Liver (tissue), 3 donors: ENCODE results near the gene KRT4.

Experiments used
- FOXA1 ChIP-seq: IDR thresholded peaks from 2 replicates; pipeline ENCODE4 v1.6.1; 2016; ENCODE audit warnings: antibody characterized with exemption
- JUND ChIP-seq, 2 donors: IDR thresholded peaks; 2 replicates each; pipeline ENCODE4 v1.6.1; 2016; ENCODE audit warnings: antibody characterized with exemption in 2 of 2
- MAX ChIP-seq: IDR thresholded peaks from 2 replicates; pipeline ENCODE4 v1.6.1; 2016; ENCODE audit warnings: antibody characterized with exemption
- RXRA ChIP-seq, 2 donors: IDR thresholded peaks; 2 replicates each; pipeline ENCODE4 v1.6.1; 2017 to 2018; ENCODE audit warnings: antibody characterized with exemption in 2 of 2, mild to moderate bottlenecking in 1 of 2
- SP1 ChIP-seq: IDR thresholded peaks from 2 replicates; pipeline ENCODE4 v1.6.1; 2018; ENCODE audit warnings: antibody characterized with exemption, mild to moderate bottlenecking
- YY1 ChIP-seq: IDR thresholded peaks from 2 replicates; pipeline ENCODE4 v1.6.1; 2016; ENCODE audit warnings: antibody characterized with exemption, mild to moderate bottlenecking
- ZBTB33 ChIP-seq: IDR thresholded peaks from 2 replicates; pipeline ENCODE4 v1.6.1; 2016; ENCODE audit warnings: antibody characterized with exemption
- TF ChIP-seq, protein P1 (sequence below): fragments of 150-350 bp; IDR thresholded peaks from 2 replicates; pipeline ENCODE4 v1.5.1; 2017; ENCODE audit warnings: improper control_type of control experiment, low read depth, low read length; ENCODE audit not compliant: missing input control
- donor health status: healthy.
- donor health status: healthy.

DNA sequence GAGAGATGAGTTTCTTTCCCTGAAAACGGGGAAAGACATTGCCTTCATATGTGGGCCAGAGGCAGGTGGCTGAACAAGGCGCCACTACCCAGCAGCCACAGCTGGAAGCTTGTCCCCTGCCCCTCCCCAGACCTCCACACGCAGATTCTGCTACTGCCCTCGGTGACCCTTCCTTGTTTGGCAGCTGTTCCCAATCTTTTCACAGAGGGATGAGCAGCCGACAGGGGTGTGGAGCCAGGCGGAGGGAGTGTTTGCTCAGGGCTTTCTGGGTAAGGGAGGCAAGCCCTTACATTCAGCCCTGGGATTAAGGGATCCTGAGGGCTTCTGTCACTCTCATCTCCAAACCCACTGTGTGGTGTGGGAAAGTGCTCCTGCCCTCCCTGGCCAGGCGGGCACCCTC lies 4.5 kb upstream of the KRT4 start:
- TF ChIP-seq, protein P1, sequence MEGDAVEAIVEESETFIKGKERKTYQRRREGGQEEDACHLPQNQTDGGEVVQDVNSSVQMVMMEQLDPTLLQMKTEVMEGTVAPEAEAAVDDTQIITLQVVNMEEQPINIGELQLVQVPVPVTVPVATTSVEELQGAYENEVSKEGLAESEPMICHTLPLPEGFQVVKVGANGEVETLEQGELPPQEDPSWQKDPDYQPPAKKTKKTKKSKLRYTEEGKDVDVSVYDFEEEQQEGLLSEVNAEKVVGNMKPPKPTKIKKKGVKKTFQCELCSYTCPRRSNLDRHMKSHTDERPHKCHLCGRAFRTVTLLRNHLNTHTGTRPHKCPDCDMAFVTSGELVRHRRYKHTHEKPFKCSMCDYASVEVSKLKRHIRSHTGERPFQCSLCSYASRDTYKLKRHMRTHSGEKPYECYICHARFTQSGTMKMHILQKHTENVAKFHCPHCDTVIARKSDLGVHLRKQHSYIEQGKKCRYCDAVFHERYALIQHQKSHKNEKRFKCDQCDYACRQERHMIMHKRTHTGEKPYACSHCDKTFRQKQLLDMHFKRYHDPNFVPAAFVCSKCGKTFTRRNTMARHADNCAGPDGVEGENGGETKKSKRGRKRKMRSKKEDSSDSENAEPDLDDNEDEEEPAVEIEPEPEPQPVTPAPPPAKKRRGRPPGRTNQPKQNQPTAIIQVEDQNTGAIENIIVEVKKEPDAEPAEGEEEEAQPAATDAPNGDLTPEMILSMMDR, result no peak
- no peak for TF ChIP-seq RXRA (IDR thresholded peaks at IDR 0.05)
- no peak for TF ChIP-seq FOXA1
- no peak for TF ChIP-seq ZBTB33
- TF ChIP-seq SP1, result no peak
- no peak for TF ChIP-seq JUND (IDR thresholded peaks at IDR 0.05)
- no peak for TF ChIP-seq YY1
- TF ChIP-seq MAX, result no peak
